Left ventricle myocardium inferior (tissue), 1 donor: Measurements from ENCODE around the gene NCAPG2. TPM values are rescaled to one million over a fixed set of nuclear protein-coding genes. Genes with fewer than 3 reads are reported as not detected.

Experiments used
- DNase-seq: peaks from one replicate; pipeline ENCODE4 v3.0.0-alpha.2; 2020
- H3K27ac ChIP-seq: fragments of 200-600 bp; replicated peaks from 2 replicates; pipeline ENCODE4 v1.8.0; 2021
- H3K27me3 ChIP-seq: fragments of 200-600 bp; 2 replicates; pipeline ENCODE4 v1.8.0; 2021; ENCODE audit warnings: low read depth
- H3K36me3 ChIP-seq: fragments of 200-600 bp; 2 replicates; pipeline ENCODE4 v1.8.0; 2021
- H3K4me1 ChIP-seq: fragments of 200-600 bp; 2 replicates; pipeline ENCODE4 v1.8.0; 2021
- H3K4me3 ChIP-seq: fragments of 200-600 bp; 2 replicates; pipeline ENCODE4 v1.8.0; 2021; ENCODE audit warnings: mild to moderate bottlenecking, moderate library complexity
- H3K9me3 ChIP-seq: fragments of 200-600 bp; replicated peaks from 2 replicates; pipeline ENCODE4 v1.8.0; 2021
- CTCF ChIP-seq: fragments of 200-600 bp; IDR thresholded peaks from 2 replicates; pipeline ENCODE4 v1.8.0; 2021; ENCODE audit warnings: antibody characterized with exemption, mild to moderate bottlenecking, borderline replicate concordance
- intact Hi-C: fragments of 100-400 bp; cut with micrococcal nuclease; formaldehyde crosslinking; loops from one replicate; pipeline ENCODE4 v1.11.0; 2022
- total RNA-seq: library from RNA; stranded (reverse); fragmentation: NEBNext Ultra II Directional; extraction: Animal tissue kit (Norgen Biotek cat#: 25700); gene quantifications from one replicate; pipeline ENCODE4 v1.2.1, GENCODE V29; 2021
- donor health status: DM: no; HTN: yes; CAD: no; lungs with severe emphysema.

NCAPG2 gene
- total RNA-seq, 1 donor from 2014 or later: 3.7 TPM

DNA sequence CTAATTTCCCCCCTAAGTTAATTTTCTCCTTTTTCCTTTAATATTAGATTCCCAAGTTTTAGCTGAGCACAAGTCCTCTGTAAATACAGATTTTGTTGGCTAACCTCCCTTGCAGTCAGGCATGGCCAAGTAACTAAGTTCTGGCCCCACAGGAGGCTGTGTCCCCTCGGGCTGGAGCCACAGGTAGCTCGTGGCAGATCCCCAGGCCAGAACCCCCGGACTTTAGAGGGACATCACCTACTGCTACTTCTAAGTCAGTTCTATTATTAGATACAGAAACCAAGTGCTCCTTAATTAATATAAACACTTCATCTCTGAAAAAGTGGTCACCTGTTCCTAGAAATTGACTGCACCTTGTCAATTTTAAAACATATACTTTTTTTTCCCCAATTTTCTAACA is 46.1 kb upstream of the NCAPG2 start:
- Histone ChIP-seq H3K27ac (no peak overlapping the region), H3K9me3 (no peaks in the 10 kb centered on the region), H3K4me1 (peaks cover 17% of the 10 kb centered on the region), H3K36me3 (peaks cover 70% of the 10 kb centered on the region), H3K4me3 (no peak overlapping the region), H3K27me3 (no peaks in the 10 kb centered on the region)
- intact Hi-C loops: no loop called here
- TF ChIP-seq CTCF: no peak
- DNase-seq: no peak

DNA sequence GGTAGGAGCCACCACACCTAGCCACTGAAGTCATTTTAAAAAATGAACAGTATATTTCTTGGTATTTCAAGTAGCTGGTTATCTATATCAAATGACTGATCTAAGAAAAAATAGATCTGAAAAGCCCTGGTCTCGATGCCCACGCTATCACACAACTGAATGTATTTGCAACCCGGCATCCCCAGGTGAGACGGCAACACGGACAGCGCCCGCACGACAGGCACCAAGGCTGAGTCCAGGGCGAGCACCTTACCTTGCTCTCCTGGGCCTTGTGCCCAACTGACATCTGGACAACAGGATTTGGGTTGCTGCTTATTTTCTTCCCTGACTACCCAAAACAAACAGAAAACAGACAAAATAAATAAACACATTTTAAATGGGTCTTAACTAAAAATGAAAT is 44.8 kb upstream of the NCAPG2 start:
- Histone ChIP-seq H3K27me3 (no peaks in the 10 kb centered on the region), H3K27ac (no peak overlapping the region), H3K36me3 (peaks cover 58% of the 10 kb centered on the region), H3K9me3 (no peaks in the 10 kb centered on the region), H3K4me3 (no peak overlapping the region), H3K4me1 (peaks cover 13% of the 10 kb centered on the region)
- intact Hi-C loops: no loop called here
- no peak for DNase-seq
- no peak for TF ChIP-seq CTCF

GRCh38 chr7:158748335-158748734 is 43.7 kb upstream of the NCAPG2 start:
- intact Hi-C loops: no loop called here
- peaks cover 58% of the 10 kb centered on the region for H3K36me3 ChIP-seq
- TF ChIP-seq CTCF: no peak
- H3K4me1 ChIP-seq: peaks cover 13% of the 10 kb centered on the region
- no peaks in the 10 kb centered on the region for H3K27me3 ChIP-seq
- no peak for DNase-seq
- H3K27ac ChIP-seq: no peak overlapping the region
- H3K4me3 ChIP-seq: no peak overlapping the region
- no peaks in the 10 kb centered on the region for H3K9me3 ChIP-seq

DNA sequence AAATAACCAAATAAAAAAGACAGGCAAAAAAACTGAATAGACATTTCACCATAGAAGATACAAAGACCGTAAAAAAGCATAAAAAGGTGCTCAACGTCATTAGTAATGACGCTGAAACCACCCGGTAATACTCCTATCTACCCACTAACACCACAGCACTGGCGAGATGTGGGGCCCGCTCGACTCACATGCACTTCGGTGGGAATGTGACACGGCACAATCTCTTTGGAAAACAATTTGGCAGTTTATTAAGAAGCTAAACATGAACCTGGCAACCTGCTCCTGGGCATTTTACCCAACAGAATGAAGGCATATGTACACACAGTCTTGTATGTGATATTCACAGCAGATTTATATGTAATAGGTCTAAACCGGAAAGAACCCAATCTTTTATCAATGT is 42.8 kb upstream of the NCAPG2 start:
- peaks cover 13% of the 10 kb centered on the region for H3K4me1 ChIP-seq
- DNase-seq: no peak

GRCh38 chr7:158746957-158747356 is 42.4 kb upstream of the NCAPG2 start:
- TF ChIP-seq CTCF: no peak
- Histone ChIP-seq H3K27ac (peak overlapping the region; percentile 17), H3K36me3 (peaks cover 59% of the 10 kb centered on the region), H3K27me3 (no peaks in the 10 kb centered on the region), H3K4me1 (peaks cover 13% of the 10 kb centered on the region), H3K4me3 (no peak overlapping the region), H3K9me3 (no peaks in the 10 kb centered on the region)
- DNase-seq: no peak
- intact Hi-C loops: no loop called here

More for the DNA sequence above, 42.8 kb upstream of the NCAPG2 start:
- peaks cover 58% of the 10 kb centered on the region for H3K36me3 ChIP-seq
- TF ChIP-seq CTCF: no peak
- H3K27ac ChIP-seq: peak overlapping the region; percentile 17
- H3K9me3 ChIP-seq: no peaks in the 10 kb centered on the region
- no peak overlapping the region for H3K4me3 ChIP-seq
- no peaks in the 10 kb centered on the region for H3K27me3 ChIP-seq
- intact Hi-C loops: no loop called here

DNA sequence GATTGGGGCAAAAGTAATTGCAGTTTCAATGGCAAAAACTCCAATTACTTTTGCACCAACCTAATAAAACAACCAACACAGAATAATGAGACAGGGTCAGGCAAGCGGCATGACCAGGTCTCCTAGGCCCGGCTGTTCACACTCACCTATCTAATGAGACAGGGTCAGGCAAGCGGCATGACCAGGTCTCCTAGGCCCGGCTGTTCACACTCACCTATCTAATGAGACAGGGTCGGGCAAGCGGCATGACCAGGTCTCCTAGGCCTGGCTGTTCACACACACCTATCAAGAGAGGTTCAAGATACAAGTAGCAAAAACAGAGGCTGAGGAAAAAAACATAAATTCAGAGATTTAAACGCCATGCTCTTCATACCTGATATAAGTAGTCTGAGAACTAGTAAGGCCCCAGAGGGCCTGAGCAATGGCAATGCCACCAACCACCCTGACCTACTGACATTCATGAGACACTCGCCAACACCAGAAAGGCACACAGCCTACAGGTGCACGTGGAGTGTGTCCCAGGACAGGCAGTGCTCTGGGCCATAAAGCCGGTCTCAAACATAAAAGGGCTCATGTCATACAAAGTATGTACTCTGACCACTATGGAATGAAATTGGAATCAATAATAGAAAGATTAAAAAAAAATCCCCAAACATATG is 40.6 kb upstream of the NCAPG2 start:
- TF ChIP-seq CTCF: no peak
- H3K27ac ChIP-seq: no peak overlapping the region
- no peaks in the 10 kb centered on the region for H3K27me3 ChIP-seq
- DNase-seq: no peak
- no peaks in the 10 kb centered on the region for H3K9me3 ChIP-seq
- H3K4me1 ChIP-seq: peaks cover 4% of the 10 kb centered on the region
- intact Hi-C loops: no loop called here
- no peak overlapping the region for H3K4me3 ChIP-seq
- H3K36me3 ChIP-seq: peaks cover 77% of the 10 kb centered on the region
